GM19099 (cell line): ENCODE data around the gene SSUH2.

Experiments used
- POLR2A ChIP-seq: IDR thresholded peaks from 3 replicates; pipeline ENCODE4 v1.6.1; 2011; ENCODE audit warnings: low read depth; ENCODE audit not compliant: insufficient read length; ENCODE audit errors: extremely low read depth

Gene SSUH2

GRCh38 chr3:8581373-8581772 lies 63.2 kb downstream of the SSUH2 start:
- no peak for TF ChIP-seq POLR2A

- TF ChIP-seq POLR2A, result no peak
Measured at GRCh38 chr3:8579943-8580342, 64.7 kb downstream of the SSUH2 start.

- TF ChIP-seq POLR2A, result no peak
Measured at GRCh38 chr3:8579096-8579495, 65.5 kb downstream of the SSUH2 start.

- no peak for TF ChIP-seq POLR2A
Measured at GRCh38 chr3:8578282-8578681, 66.3 kb downstream of the SSUH2 start.

GRCh38 chr3:8576841-8577571 lies 67.6 kb downstream of the SSUH2 start:
- TF ChIP-seq POLR2A, result no peak

GRCh38 chr3:8576436-8576835 lies 68.2 kb downstream of the SSUH2 start:
- no peak for TF ChIP-seq POLR2A

GRCh38 chr3:8575364-8576104 lies 69.1 kb downstream of the SSUH2 start:
- TF ChIP-seq POLR2A, result no peak

- no peak for TF ChIP-seq POLR2A
Measured at GRCh38 chr3:8574670-8575322, 69.8 kb downstream of the SSUH2 start.

GRCh38 chr3:8574040-8574669 lies 70.4 kb downstream of the SSUH2 start:
- no peak for TF ChIP-seq POLR2A

GRCh38 chr3:8573342-8573926 lies 71.2 kb downstream of the SSUH2 start:
- TF ChIP-seq POLR2A, result no peak

- no peak for TF ChIP-seq POLR2A
Measured at GRCh38 chr3:8571256-8571655, 73.3 kb downstream of the SSUH2 start.
